Neural cell (in vitro differentiated cells): ENCODE data around the gene TMLHE. TPM values are rescaled to one million over a fixed set of nuclear protein-coding genes. Genes with fewer than 3 reads are reported as not detected.

Experiments
- H2AFZ ChIP-seq: fragments of 200-600, 300-800 bp; sonication (generic), shearing (Covaris generic); 2 replicates; pipeline ENCODE4 v1.6.0; 2014; ENCODE audit warnings: low read depth, mild to moderate bottlenecking, antibody characterized with exemption, low read length, moderate library complexity
- H3F3A ChIP-seq: fragments of 200-600 bp; shearing (Covaris generic); 2 replicates; pipeline ENCODE4 v1.6.1; 2016; ENCODE audit warnings: mild to moderate bottlenecking, moderate library complexity, mixed read lengths, antibody characterized with exemption, low read length; ENCODE audit not compliant: insufficient read depth, poor library complexity, severe bottlenecking
- H3K27ac ChIP-seq: fragments of 200-600, 300-800 bp; sonication (generic), shearing (Covaris generic); 2 replicates; pipeline ENCODE4 v1.5.1; 2014; ENCODE audit warnings: mild to moderate bottlenecking, low read length, moderate library complexity
- H3K27me3 ChIP-seq: fragments of 300-800, 200-600 bp; sonication (generic), shearing (Covaris generic); 2 replicates; pipeline ENCODE4 v1.6.0; 2014; ENCODE audit warnings: mild to moderate bottlenecking, low read depth, low read length, moderate library complexity; ENCODE audit not compliant: insufficient read depth
- H3K36me3 ChIP-seq: fragments of 300-800, 200-600 bp; sonication (generic), shearing (Covaris generic); 2 replicates; pipeline ENCODE4 v1.5.1; 2014; ENCODE audit warnings: mild to moderate bottlenecking, antibody characterized with exemption, low read length, moderate library complexity; ENCODE audit not compliant: insufficient read depth
- H3K4me2 ChIP-seq: fragments of 300-800, 200-600 bp; sonication (generic), shearing (Covaris generic); 2 replicates; pipeline ENCODE4 v1.6.0; 2014; ENCODE audit warnings: mild to moderate bottlenecking, low read length
- H3K4me3 ChIP-seq: fragments of 300-800, 200-600 bp; sonication (generic), shearing (Covaris generic); 2 replicates; pipeline ENCODE4 v1.5.1; 2014; ENCODE audit warnings: mild to moderate bottlenecking, low read length, moderate library complexity
- H3K79me2 ChIP-seq: fragments of 200-600 bp; shearing (Covaris generic); replicated peaks from 2 replicates; pipeline ENCODE4 v1.6.0; 2014; ENCODE audit warnings: mild to moderate bottlenecking, low read length, moderate library complexity; ENCODE audit not compliant: insufficient read depth
- H3K9ac ChIP-seq: fragments of 300-800, 200-600 bp; sonication (generic), shearing (Covaris generic); 2 replicates; pipeline ENCODE4 v1.6.1; 2016; ENCODE audit warnings: mild to moderate bottlenecking, low read length, mixed read lengths
- H3K9me2 ChIP-seq: fragments of 200-600 bp; shearing (Covaris generic); 2 replicates; pipeline ENCODE4 v1.6.1; 2016; ENCODE audit warnings: mild to moderate bottlenecking, low read length, mixed read lengths; ENCODE audit not compliant: insufficient read depth
- H3K9me3 ChIP-seq: fragments of 200-600, 300-800 bp; sonication (generic), shearing (Covaris generic); 2 replicates; pipeline ENCODE4 v1.6.1; 2016; ENCODE audit warnings: mild to moderate bottlenecking, mixed run types, low read length, moderate library complexity, mixed read lengths
- H4K20me1 ChIP-seq: fragments of 200-600 bp; shearing (Covaris generic); 2 replicates; pipeline ENCODE4 v1.6.1; 2016; ENCODE audit warnings: mild to moderate bottlenecking, mixed run types; ENCODE audit not compliant: insufficient read depth
- CTCF ChIP-seq: fragments of 450-650 bp; IDR thresholded peaks from 2 replicates; pipeline ENCODE4 v1.5.1; 2014; ENCODE audit warnings: antibody characterized with exemption, mild to moderate bottlenecking, moderate library complexity; ENCODE audit not compliant: poor library complexity, severe bottlenecking
- EP300 ChIP-seq: fragments of 450-650 bp; conservative IDR thresholded peaks from 2 replicates; pipeline ENCODE4 v1.6.1; 2014; ENCODE audit warnings: antibody characterized with exemption, mild to moderate bottlenecking, moderate library complexity; ENCODE audit not compliant: poor library complexity, severe bottlenecking
- EZH2 ChIP-seq: fragments of 200-600, 300-800 bp; shearing (Covaris generic), sonication (generic); IDR thresholded peaks from 2 replicates; pipeline ENCODE4 v1.6.1; 2014; ENCODE audit warnings: antibody characterized with exemption, low read length, borderline replicate concordance, mild to moderate bottlenecking; ENCODE audit not compliant: insufficient read depth, poor library complexity, severe bottlenecking
- MXI1 ChIP-seq: fragments of 450-650 bp; conservative IDR thresholded peaks from 2 replicates; pipeline ENCODE4 v1.6.1; 2014; ENCODE audit warnings: antibody characterized with exemption, mild to moderate bottlenecking; ENCODE audit not compliant: poor library complexity, severe bottlenecking
- POLR2AphosphoS5 ChIP-seq: IDR thresholded peaks from 2 replicates; pipeline ENCODE4 v1.6.1; 2012
- RAD21 ChIP-seq: fragments of 450-650 bp; conservative IDR thresholded peaks from 2 replicates; pipeline ENCODE4 v1.6.1; 2014; ENCODE audit warnings: antibody characterized with exemption, mild to moderate bottlenecking, moderate library complexity
- REST ChIP-seq: IDR thresholded peaks from 2 replicates; pipeline ENCODE4 v1.6.1; 2012; ENCODE audit warnings: borderline replicate concordance
- SMC3 ChIP-seq: fragments of 450-650 bp; conservative IDR thresholded peaks from 2 replicates; pipeline ENCODE4 v1.6.1; 2014; ENCODE audit warnings: antibody characterized with exemption, mild to moderate bottlenecking, moderate library complexity; ENCODE audit not compliant: poor library complexity
- TAF1 ChIP-seq: IDR thresholded peaks from 2 replicates; pipeline ENCODE4 v1.6.1; 2012; ENCODE audit warnings: low read depth
- polyA plus RNA-seq: library from polyadenylated mRNA; depleted of rRNA; stranded (reverse); fragments of >200 nt; gene quantifications from 2 replicates; pipeline ENCODE4 v1.2.3, GENCODE V29; 2014

Gene TMLHE
- polyA plus RNA-seq, 1 donor from 2014 or later, result 3.8 TPM

GRCh38 chrX:155611302-155611701 is 1.4 kb downstream of the TMLHE start:
- no peaks in the 10 kb centered on the region for H3K9me2 ChIP-seq
- H3K9ac ChIP-seq, result no peak overlapping the region
- H3K4me3 ChIP-seq, result peak overlapping the region; percentile 72

GRCh38 chrX:155592981-155593380 is 19.8 kb downstream of the TMLHE start:
- Histone ChIP-seq H3K4me3 (no peak overlapping the region), H3K36me3 (no peaks in the 10 kb centered on the region), H3K9ac (no peak overlapping the region), H3K9me3 (peaks cover 4% of the 10 kb centered on the region), H4K20me1 (no peaks in the 10 kb centered on the region), H3K79me2 (no peaks in the 10 kb centered on the region), H3K4me2 (no peak overlapping the region), H3K9me2 (no peaks in the 10 kb centered on the region), H3F3A (no peaks in the 10 kb centered on the region), H3K27me3 (no peaks in the 10 kb centered on the region), H2AFZ (no peak overlapping the region), H3K27ac (no peak overlapping the region)
- TF ChIP-seq EZH2 (no peak), EP300 (no peak), TAF1 (no peak), RAD21 (no peak), SMC3 (no peak), CTCF (no peak), POLR2AphosphoS5 (no peak)

More at GRCh38 chrX:155611302-155611701, 1.4 kb downstream of the TMLHE start:
- Histone ChIP-seq H3K9me3 (no peaks in the 10 kb centered on the region), H3K4me2 (no peak overlapping the region), H3K36me3 (no peaks in the 10 kb centered on the region), H3F3A (no peaks in the 10 kb centered on the region), H2AFZ (no peak overlapping the region), H4K20me1 (no peaks in the 10 kb centered on the region), H3K27me3 (no peaks in the 10 kb centered on the region), H3K79me2 (peaks cover 5% of the 10 kb centered on the region), H3K27ac (no peak overlapping the region)
- no peak for TF ChIP-seq RAD21
- no peak for TF ChIP-seq POLR2AphosphoS5
- TF ChIP-seq TAF1, result no peak
- TF ChIP-seq SMC3, result no peak
- no peak for TF ChIP-seq REST
- no peak for TF ChIP-seq CTCF
- no peak for TF ChIP-seq EP300
- TF ChIP-seq EZH2, result no peak
- no peak for TF ChIP-seq MXI1
